ENCODE results near the gene SPATA18.

Gene SPATA18

GRCh38 chr4:52094376-52095145, 43.5 kb downstream of the SPATA18 start:
- no peak overlapping the region for H3K4me3 ChIP-seq (ENCODE audit: low read depth, low read length)
- TF ChIP-seq POLR2A (IDR thresholded peaks at IDR 0.05; ENCODE audit: extremely low read depth, insufficient read length) (no peak), MYC (IDR thresholded peaks at IDR 0.05; ENCODE audit: low read depth, low read length) (no peak)
- TF ChIP-seq, protein P1, sequence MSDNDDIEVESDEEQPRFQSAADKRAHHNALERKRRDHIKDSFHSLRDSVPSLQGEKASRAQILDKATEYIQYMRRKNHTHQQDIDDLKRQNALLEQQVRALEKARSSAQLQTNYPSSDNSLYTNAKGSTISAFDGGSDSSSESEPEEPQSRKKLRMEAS (IDR thresholded peaks at IDR 0.05; ENCODE audit: low read depth, low read length): no peak
- TF ChIP-seq, protein P2, sequence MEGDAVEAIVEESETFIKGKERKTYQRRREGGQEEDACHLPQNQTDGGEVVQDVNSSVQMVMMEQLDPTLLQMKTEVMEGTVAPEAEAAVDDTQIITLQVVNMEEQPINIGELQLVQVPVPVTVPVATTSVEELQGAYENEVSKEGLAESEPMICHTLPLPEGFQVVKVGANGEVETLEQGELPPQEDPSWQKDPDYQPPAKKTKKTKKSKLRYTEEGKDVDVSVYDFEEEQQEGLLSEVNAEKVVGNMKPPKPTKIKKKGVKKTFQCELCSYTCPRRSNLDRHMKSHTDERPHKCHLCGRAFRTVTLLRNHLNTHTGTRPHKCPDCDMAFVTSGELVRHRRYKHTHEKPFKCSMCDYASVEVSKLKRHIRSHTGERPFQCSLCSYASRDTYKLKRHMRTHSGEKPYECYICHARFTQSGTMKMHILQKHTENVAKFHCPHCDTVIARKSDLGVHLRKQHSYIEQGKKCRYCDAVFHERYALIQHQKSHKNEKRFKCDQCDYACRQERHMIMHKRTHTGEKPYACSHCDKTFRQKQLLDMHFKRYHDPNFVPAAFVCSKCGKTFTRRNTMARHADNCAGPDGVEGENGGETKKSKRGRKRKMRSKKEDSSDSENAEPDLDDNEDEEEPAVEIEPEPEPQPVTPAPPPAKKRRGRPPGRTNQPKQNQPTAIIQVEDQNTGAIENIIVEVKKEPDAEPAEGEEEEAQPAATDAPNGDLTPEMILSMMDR (IDR thresholded peaks at IDR 0.05; ENCODE audit: low read depth, low read length): no peak
- DNase-seq (ENCODE audit: low read depth): no peak

GRCh38 chr4:52095374-52095773, 44.3 kb downstream of the SPATA18 start:
- DNase-seq (ENCODE audit: low read depth): no peak

GRCh38 chr4:52096048-52096447, 44.9 kb downstream of the SPATA18 start:
- no peak for TF ChIP-seq POLR2A (IDR thresholded peaks at IDR 0.05; ENCODE audit: extremely low read depth, insufficient read length)
- TF ChIP-seq, protein P2 (IDR thresholded peaks at IDR 0.05; ENCODE audit: low read depth, low read length): no peak
- TF ChIP-seq MYC (IDR thresholded peaks at IDR 0.05; ENCODE audit: low read depth, low read length): no peak
- TF ChIP-seq, protein P1 (IDR thresholded peaks at IDR 0.05; ENCODE audit: low read depth, low read length): no peak
- no peak for DNase-seq (ENCODE audit: low read depth)

More at GRCh38 chr4:52095374-52095773, 44.3 kb downstream of the SPATA18 start:
- TF ChIP-seq MYC (IDR thresholded peaks at IDR 0.05; ENCODE audit: low read depth, low read length): no peak
- TF ChIP-seq, protein P2 (IDR thresholded peaks at IDR 0.05; ENCODE audit: low read depth, low read length): no peak
- no peak for TF ChIP-seq POLR2A (IDR thresholded peaks at IDR 0.05; ENCODE audit: extremely low read depth, insufficient read length)
- TF ChIP-seq, protein P1 (IDR thresholded peaks at IDR 0.05; ENCODE audit: low read depth, low read length): no peak
- no peak overlapping the region for H3K4me3 ChIP-seq (ENCODE audit: low read depth, low read length)

DNA sequence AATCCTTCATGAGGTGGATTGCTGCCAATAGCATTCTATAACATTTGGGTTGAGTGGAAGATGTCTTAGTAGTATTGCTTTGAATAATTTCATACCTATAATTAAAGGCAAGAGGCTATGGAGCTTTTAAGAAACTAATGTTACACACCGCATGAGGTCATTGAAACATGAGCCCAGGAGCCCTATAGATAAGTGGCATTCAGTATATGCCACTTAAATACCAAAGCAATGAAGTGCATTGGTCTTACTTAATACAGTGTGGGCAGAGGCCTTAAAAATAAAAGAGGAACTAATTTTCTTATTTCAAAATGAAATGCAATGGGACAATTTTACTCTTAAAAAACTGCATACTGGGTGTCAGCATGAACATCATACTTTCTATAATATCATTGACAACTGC, 47.5 kb downstream of the SPATA18 start:
- peak; percentile 8 for DNase-seq (ENCODE audit: low read depth)
- TF ChIP-seq, protein P2 (IDR thresholded peaks at IDR 0.05; ENCODE audit: low read depth, low read length): no peak
- TF ChIP-seq, protein P1 (IDR thresholded peaks at IDR 0.05; ENCODE audit: low read depth, low read length): no peak
- TF ChIP-seq POLR2A (IDR thresholded peaks at IDR 0.05; ENCODE audit: extremely low read depth, insufficient read length) (no peak), MYC (IDR thresholded peaks at IDR 0.05; ENCODE audit: low read depth, low read length) (no peak)
- no peak overlapping the region for H3K4me3 ChIP-seq (ENCODE audit: low read depth, low read length)

More at GRCh38 chr4:52096048-52096447, 44.9 kb downstream of the SPATA18 start:
- no peak overlapping the region for H3K4me3 ChIP-seq (ENCODE audit: low read depth, low read length)

DNA sequence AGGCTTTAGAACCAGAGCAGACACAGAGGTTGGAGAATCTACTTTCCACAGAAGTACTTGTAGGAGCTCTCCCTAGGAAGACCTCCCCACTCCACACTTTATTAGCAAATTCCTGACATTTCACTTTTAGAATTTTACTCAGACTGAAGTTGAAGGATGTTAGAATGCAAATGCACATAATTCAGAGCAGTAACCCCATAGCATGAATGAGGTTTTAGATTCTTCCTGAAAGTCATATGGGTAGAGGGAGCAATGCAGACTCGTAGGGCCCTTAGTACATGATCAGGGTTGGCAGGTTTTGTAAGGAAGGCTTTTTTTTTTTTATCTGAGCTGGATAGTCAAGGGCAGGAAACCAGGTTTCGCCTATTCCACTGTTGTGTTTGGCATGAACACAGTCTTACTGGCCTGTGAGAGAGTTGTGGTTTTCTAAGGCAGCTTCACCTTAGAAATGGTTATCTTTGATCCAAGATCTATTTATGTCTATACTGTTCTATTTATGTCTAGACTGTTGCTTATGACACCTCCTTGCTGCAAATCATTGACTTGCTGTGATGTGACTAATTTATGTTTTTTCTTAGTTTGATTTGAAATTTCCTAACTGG, 48.9 kb downstream of the SPATA18 start:
- no peak overlapping the region for H3K4me3 ChIP-seq (ENCODE audit: low read depth, low read length)
- TF ChIP-seq POLR2A (IDR thresholded peaks at IDR 0.05; ENCODE audit: extremely low read depth, insufficient read length) (no peak), MYC (IDR thresholded peaks at IDR 0.05; ENCODE audit: low read depth, low read length) (no peak)
- TF ChIP-seq, protein P1 (IDR thresholded peaks at IDR 0.05; ENCODE audit: low read depth, low read length): no peak
- TF ChIP-seq, protein P2 (IDR thresholded peaks at IDR 0.05; ENCODE audit: low read depth, low read length): no peak
- DNase-seq (ENCODE audit: low read depth): no peak
